WERI-Rb-1 (cell line): Measurements from ENCODE around the gene USO1.
"Not testable (repeated sequence)": the region's sequence is repeated elsewhere in the genome, so short reads cannot be mapped to it uniquely, and the experiment has no call there.

Experiments
- DNase-seq: peaks from one replicate; pipeline ENCODE4 v3.0.0-alpha.2; 2020
- H3K27ac ChIP-seq: fragments of 250-450 bp; sonication (Bioruptor Pico); 2 replicates; pipeline ENCODE4 v1.5.1; 2020; ENCODE audit warnings: mild to moderate bottlenecking, moderate library complexity
- H3K27me3 ChIP-seq: fragments of 250-450 bp; sonication (Bioruptor Pico); 2 replicates; pipeline ENCODE4 v1.5.1; 2021; ENCODE audit warnings: mild to moderate bottlenecking, low read depth, moderate library complexity; ENCODE audit not compliant: insufficient read depth, severe bottlenecking
- H3K36me3 ChIP-seq: fragments of 250-450 bp; sonication (Bioruptor Pico); 2 replicates; pipeline ENCODE4 v1.5.1; 2020; ENCODE audit warnings: mild to moderate bottlenecking, moderate library complexity
- H3K4me3 ChIP-seq: 2 replicates; pipeline ENCODE4 v1.5.1; 2011; ENCODE audit warnings: low read depth, mild to moderate bottlenecking, control low read depth, low read length
- H3K9me3 ChIP-seq: fragments of 250-450 bp; sonication (Bioruptor Pico); 2 replicates; pipeline ENCODE4 v1.5.1; 2021; ENCODE audit warnings: mild to moderate bottlenecking, moderate library complexity; ENCODE audit not compliant: severe bottlenecking
- CTCF ChIP-seq: IDR thresholded peaks from 2 replicates; pipeline ENCODE4 v1.5.1; 2011; ENCODE audit warnings: low read depth, mild to moderate bottlenecking, control low read depth, inconsistent platforms, low read length

USO1 gene

GRCh38 chr4:75708218-75708691 is 16.1 kb upstream of the USO1 start:
- peak; percentile 57 for TF ChIP-seq CTCF
- Histone ChIP-seq H3K9me3 (no peaks in the 10 kb centered on the region), H3K27me3 (no peaks in the 10 kb centered on the region), H3K4me3 (no peak overlapping the region), H3K27ac (no peak overlapping the region), H3K36me3 (no peaks in the 10 kb centered on the region)
- peak; percentile 18 for DNase-seq

GRCh38 chr4:75710246-75710645 is 14.1 kb upstream of the USO1 start:
- no peak overlapping the region for H3K4me3 ChIP-seq
- H3K27me3 ChIP-seq, result no peaks in the 10 kb centered on the region
- no peak for TF ChIP-seq CTCF
- H3K9me3 ChIP-seq, result no peaks in the 10 kb centered on the region
- H3K27ac ChIP-seq, result no peak overlapping the region
- DNase-seq, result no peak
- H3K36me3 ChIP-seq, result no peaks in the 10 kb centered on the region

- TF ChIP-seq CTCF, result no peak
- H3K27ac ChIP-seq, result no peak overlapping the region
- no peaks in the 10 kb centered on the region; the same call in 1 of the 2 replicates for H3K36me3 ChIP-seq
- no peak for DNase-seq
- H3K27me3 ChIP-seq, result no peaks in the 10 kb centered on the region
- no peaks in the 10 kb centered on the region for H3K9me3 ChIP-seq
- no peak overlapping the region for H3K4me3 ChIP-seq
Observed at GRCh38 chr4:75714011-75714410, 10.4 kb upstream of the USO1 start.

GRCh38 chr4:75714704-75715103 is 9.7 kb upstream of the USO1 start:
- Histone ChIP-seq H3K4me3 (no peak overlapping the region), H3K9me3 (no peaks in the 10 kb centered on the region), H3K27me3 (no peaks in the 10 kb centered on the region), H3K27ac (no peak overlapping the region), H3K36me3 (no peaks in the 10 kb centered on the region; the same call in 1 of the 2 replicates)
- DNase-seq, result no peak
- TF ChIP-seq CTCF, result no peak

GRCh38 chr4:75715105-75715799 is 9.1 kb upstream of the USO1 start:
- no peak overlapping the region for H3K27ac ChIP-seq
- DNase-seq, result no peak
- H3K36me3 ChIP-seq, result no peaks in the 10 kb centered on the region; the same call in 1 of the 2 replicates
- no peaks in the 10 kb centered on the region for H3K9me3 ChIP-seq
- no peak for TF ChIP-seq CTCF
- no peak overlapping the region for H3K4me3 ChIP-seq
- no peaks in the 10 kb centered on the region for H3K27me3 ChIP-seq

- not testable (repeated sequence) for H3K9me3 ChIP-seq, H3K27me3 ChIP-seq, H3K27ac ChIP-seq, H3K4me3 ChIP-seq, DNase-seq, H3K36me3 ChIP-seq
Observed at GRCh38 chr4:75716054-75716453, 8.3 kb upstream of the USO1 start.
